NCI-H2171 treated with DMSO at 0.1 percent for 48 hours (cell line): Measurements from ENCODE around the gene PDGFD.
"Not testable (repeated sequence)": the region's sequence is repeated elsewhere in the genome, so short reads cannot be mapped to it uniquely, and the experiment has no call there.

Source experiments
- DNase-seq: peaks from one replicate; lab custom pipeline; 2025; lab: John Stamatoyannopoulos, UW

PDGFD gene

DNA sequence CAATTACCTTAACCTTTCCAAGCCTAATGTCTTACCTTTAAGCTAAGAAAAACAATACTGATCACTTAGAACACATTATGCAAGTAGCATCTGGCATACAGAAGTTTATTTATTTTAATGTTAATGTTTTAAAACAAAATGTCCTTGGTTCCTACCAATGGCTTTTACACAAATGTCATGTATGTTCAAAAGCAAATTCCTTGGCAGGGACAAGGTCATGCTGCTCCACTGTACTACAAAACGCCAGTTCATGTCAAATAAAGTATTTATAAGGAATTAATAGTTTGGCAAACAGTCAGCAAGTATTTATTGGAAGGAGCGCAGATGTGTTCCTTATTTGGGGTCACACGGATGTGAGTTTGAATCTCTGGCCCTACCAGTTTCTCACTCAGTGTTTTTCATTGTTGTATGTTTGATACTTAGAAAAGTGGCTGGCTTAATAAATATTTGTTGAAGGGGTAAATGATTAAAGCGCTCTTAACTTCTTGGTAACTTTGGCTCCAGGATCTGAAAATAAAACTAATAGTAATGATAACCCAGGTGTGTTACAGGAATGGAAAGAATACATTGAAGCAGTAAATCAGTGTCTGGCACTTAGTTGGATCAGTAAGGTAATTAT lies 108.9 kb downstream of the PDGFD start:
- no peak for DNase-seq

DNA sequence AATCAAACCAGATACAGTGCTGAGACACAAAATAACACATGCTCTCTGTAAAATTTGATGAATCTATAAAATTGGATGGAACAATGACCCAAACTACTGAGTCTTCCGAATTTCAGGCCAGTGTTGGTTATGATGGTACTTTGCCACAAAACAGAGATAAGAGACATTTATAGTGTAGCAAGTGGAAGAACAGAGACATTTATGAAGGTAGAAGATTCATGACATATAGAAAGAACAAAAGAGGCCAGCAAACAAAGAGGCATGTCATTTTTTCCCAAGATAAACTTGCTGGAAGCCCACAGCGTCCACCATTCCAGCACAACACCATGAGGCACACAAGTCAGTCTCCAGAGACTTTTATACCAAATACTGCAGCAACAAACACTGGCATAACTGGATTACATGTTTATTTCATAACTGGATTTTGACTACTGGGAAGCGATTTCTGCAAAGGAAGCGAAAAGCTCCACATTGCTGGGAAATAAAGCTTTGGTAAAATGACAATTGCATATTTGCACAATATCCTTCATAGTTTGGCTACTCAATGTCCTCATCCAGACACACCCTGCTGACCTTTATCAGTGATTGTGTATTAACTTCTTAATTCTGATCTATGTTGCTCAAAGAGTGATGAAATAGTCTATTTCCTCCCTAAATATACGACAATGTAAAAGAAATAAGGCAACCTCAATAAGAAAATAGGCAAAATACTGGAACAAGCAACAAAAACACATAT lies 110.0 kb downstream of the PDGFD start:
- DNase-seq = no peak

DNA sequence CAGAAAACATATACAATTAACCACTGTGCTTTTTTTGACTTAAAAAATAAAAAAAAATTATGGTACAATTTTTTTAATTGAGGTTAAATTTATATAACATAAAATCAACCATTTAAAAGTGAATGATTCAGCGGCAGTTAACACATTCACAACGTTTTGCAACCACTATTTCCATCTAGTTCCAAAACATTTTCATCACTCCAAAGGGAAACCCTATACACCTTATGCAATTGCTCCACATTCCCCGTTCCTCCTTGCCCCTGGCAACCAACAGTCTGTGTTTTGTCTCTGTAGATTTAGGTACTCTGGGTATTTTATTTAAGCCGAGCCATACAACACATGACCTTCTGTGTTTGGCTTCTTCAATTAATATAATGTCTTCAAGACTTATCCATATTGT lies 112.2 kb downstream of the PDGFD start:
- no peak for DNase-seq

DNA sequence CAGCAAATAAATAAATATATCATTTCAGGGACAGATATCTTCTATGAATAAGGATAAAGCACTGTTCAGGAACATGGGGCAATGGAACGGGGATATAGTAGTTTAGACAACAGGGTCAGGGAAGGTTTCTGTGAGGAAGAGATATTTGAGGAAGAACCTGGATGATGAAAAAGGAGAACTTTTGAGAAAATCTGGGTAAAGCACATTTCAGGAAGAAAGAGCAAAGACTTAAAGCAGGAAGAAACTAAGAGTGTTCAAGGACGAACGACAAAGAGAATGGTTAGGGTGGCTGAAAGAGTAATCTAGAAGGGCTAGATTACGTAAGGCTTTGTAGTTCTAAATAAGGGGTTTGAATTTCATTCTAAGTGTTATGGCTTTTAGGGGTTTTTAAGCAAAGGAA lies 114.8 kb downstream of the PDGFD start:
- no peak for DNase-seq

DNA sequence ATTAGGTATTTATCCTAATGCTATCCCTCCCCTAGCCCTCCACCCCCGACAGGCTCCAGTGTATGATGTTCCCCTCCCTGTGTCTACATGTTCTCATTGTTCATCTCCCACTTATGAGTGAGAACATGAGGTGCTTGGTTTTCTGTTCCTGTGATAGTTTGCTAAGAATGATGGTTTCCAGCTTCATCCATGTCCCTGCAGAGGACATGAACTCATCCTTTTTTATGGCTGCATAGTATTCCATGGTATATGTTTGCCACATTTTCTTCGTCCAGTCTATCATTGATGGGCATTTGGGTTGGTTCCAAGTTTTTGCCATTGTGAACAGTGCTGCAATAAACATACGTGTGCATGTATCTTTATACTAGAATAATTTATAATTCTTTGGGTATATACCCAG lies 117.1 kb downstream of the PDGFD start:
- DNase-seq = not testable (repeated sequence)

DNA sequence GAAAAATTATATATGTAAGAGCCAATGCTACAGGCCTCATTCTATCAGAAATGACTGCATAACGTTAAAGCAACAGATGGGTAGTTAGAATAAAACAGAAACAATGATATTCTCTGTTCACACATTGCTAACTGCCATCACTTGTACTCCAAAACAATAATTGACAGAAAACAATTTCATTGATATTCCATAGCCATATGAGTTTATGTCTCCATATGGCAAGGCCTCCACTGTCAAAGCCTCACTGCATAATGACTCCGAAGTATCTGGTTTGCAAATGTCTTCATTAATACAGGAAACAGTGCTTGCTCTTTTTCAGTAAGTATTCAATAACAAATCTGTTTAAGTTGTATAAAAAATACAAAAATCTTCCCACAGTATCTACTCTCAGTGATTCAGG lies 117.6 kb downstream of the PDGFD start:
- DNase-seq = no peak

DNA sequence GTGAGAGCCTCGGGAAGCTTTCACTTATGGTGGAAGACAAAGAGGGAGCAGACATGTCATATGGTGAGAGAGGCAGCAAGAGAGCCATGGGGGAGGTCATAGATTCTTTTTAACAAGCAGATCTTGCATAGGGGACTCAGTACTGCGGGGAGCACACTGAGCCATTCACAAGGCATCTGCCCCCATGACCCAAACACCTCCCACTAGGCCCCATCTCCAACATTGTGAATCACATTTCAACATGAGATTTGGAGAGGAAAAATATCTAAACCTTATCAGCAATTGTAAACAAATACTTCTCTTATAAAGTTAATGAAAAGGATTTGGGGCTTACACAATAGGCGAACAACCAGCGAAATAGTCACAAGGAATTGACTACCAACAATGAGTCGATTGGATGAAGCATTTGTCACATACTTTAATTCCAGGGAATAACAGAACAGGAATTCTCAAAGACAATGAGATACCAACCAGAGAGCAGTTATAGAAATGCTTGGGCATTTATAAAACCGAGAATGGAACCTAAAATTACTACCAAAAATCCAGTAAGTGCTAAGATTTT lies 120.2 kb downstream of the PDGFD start:
- DNase-seq = no peak

DNA sequence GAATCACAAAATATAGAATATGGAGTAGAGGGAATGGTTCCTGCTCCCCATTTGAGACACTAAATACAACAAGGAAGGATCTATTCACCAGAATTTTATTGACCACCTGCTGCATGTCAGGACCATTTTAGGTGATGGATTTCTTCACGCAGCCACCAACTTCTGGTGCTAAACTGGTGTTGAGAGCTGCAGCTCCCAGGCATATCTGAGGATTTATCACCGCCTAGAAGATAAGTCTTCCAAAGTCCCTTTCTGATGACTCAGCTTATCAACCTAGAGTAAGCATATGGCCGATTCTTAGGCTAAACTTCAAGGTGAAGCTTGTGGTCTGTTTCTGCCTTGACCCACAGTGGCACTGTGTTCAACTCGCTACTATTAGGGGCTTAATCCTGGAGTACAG lies 120.8 kb downstream of the PDGFD start:
- DNase-seq = no peak

DNA sequence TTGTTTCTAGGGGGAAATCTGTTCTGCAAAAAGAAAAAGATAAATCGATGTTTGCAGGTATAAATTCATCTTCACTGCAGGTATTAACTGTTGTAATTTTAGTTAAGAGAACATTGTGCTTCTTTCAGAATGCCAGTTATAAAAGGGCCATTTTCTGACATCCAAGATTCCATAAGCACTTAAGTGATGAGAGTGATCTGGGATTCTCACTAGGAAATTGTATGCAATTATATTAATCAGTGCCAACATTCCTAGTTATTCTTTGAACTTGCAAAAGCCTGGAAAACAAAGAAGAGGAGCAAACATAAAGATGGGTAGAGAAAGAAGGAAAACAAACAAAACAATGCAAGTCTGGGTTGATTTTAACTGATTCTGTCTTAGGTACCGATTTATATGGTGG lies 122.2 kb downstream of the PDGFD start:
- no peak for DNase-seq

DNA sequence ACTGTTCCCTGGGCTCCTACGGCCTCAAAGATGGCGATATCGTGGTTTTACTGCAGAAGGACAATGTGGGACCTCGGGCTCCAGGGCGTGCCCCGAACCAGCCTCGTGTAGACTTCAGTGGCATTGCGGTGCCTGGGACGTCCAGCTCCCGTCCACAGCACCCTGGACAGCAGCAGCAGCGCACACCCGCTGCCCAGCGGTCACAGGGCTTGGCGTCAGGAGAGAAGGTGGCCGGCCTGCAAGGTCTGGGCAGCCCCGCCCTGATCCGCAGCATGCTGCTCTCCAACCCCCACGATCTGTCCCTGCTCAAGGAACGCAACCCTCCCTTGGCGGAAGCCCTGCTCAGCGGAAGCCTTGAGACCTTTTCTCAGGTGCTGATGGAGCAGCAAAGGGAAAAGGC lies 127.0 kb downstream of the PDGFD start:
- no peak for DNase-seq

DNA sequence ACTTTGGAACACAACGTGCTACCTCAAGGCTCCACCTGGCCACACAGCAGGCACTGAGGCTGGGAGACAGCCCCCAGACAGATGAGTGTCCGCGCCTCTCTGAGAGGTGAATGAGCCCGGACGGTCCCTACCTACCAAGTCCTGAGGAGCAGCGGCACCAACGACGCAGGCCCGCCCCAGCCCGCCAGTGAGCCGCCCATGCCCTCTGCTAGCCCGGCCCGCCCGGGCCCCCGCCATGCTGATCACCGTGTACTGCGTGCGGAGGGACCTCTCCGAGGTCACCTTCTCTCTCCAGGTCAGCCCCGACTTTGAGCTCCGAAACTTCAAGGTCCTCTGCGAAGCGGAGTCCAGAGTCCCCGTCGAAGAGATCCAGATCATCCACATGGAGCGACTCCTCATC lies 127.4 kb downstream of the PDGFD start, which contains the start of gene DDI1:
Gene DDI1, plus strand, starts transcription at position 53 of the 400 bp plus-strand sequence. Its CDS starts 183 bp downstream, at position 236.
- no peak for DNase-seq

DNA sequence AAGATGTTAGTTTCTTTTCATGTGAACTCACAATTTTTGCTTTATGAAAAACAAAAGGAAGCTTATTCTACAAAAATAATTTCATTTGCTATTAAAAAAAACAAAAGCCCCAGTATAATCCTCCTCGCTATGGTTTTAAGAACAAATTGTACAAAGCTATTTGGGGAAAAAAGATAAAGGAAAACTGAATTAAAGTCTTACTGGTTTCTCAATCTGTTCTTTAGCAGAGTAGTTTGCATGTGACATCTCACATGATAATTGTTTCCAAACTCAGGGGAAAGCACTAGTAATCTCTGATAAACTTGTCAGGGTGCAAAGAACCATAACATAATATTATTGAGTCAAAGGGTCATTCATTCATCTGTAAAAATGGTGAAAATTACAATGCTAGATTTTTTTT lies 130.4 kb downstream of the PDGFD start:
- DNase-seq = no peak

DNA sequence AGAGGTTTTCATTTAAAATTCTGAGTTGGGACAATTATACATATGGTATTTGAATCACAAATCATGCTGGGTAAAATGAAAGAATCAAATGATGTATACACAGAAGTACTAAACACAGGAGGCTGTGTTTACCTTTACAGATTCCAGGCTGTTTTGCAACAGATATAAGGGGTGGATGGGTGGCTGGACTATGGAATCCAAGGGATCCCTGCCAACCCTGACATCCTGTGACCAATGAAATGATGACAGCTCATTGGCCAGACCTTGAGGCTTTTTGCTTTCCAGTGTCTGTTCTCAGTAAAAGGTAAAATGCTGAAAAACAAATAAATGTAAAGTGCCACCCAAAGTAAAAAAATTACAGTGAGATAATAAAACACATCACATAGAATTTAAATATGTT lies 130.8 kb downstream of the PDGFD start:
- DNase-seq = no peak

DNA sequence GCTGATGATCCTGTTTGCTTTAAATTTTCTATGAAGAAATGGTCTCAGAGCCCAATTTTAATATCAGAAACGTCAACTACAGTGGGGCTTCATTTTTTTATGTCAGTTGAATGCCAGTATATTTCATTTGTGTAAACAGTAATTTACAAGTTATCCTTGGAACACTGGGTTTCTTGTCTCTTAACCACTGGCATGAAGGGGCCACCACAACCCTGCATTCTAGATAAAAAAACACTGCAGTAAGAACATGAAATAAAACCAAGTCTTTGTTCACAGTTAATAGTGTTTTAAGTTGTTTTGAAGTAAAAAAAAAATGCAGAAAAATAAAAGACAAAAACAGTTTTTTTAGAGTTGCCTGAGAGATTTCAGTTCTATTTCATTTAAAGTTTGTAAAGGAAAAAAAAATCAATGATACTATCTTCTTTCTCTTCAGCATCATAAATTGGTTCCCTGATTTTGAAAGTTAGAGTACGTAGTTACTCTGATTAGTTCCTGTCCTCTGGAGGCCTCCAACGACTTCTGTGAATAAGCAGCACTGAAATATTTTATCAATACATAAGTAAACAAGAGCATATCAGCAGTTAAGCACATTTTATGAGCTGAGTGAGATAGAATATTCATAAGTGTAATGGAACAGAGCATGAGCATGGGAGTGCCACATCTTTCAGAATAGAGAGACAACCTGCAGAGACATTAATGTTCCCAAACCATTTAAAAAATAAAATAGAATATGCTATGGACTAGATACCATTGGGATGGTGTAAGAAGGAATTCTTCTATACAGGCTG lies 135.3 kb downstream of the PDGFD start:
- no peak for DNase-seq

DNA sequence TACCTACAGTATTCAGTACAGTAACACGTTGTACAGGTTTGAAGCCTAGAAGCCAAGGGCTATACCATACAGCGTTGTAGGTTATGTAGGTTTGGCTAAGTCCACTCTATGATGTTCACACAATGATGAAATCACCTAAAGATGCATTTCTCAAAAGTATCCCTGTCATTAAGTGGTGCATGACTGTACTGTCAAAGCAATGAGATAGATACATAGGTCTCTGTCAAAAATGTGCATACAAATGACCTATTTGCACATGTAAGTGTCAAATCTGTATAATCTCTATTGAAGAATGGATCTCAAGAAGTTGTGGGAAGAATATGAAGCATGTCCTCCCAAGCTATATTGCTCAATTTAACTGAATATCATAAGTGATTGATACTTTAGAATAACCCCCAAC lies 139.4 kb downstream of the PDGFD start:
- DNase-seq = no peak

DNA sequence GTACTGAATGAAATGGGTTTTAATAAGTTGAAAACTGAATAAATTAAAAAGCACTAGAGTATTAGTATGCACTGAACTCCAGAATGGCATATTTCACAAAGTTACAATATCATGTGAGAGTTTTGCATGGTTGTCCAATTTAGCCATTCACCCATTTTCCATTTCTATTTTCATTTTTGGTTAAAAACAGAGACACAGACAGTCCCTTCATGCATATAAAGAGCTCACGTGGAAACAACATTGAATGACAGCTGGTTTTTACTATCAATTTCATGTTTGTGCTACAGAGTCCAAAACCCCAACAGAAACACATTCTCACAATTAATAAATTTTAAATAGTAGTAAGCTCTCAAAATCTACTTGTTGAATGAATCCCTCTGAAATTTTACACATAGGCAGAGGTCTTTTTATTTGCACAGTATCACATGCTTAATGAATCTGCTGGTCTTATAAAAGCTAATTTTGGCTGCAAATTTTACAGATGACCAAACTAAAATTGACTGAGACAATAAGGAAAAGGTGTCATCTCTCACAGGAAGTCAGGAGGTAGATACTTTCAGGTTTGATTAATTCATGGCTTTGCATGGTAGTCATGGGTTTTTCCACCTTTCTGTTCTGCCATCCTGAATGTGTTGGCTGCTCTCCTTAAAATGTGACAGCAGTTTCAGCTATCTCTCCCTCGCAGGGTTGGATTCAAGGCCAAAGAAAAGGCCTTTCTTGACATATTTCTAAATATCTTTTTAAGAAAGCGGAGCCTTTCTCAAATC lies 148.1 kb downstream of the PDGFD start:
- DNase-seq = no peak

DNA sequence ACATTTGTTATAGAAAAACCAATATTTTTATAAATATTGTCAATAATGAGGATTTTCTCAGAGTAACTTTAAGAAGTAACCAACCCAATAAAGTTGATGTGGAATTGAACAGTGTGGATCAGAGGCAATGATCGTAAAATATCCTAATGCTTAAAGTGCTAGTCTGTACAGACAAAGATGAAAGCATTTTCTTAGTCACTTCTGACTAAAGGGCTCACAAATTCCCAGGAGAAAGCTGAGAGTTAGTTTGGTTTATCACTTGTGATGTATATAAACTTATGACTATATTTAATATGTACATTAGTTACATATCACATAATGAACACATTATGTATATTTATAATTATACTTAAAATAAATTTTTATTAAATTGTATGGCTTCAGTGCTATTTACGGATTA lies 152.9 kb downstream of the PDGFD start:
- no peak for DNase-seq

DNA sequence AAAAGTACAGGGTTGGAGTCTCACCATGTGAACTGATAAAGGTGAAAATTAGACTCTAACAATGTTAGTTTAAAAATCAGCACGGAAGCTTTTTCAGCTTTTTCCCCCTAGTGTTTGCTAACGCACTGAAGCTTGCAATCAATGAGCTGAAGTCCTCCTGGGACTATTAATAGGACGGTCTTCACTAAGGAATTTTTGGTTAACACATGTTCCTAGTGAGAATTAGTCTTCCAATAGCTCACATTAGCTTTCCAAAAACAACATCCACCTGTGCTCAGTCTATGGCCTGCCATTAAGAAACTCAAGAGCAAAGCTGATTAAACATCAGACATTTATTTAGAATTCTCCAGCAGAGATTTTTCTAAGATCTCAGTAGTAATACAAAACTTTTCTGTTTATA lies 154.2 kb downstream of the PDGFD start:
- DNase-seq = no peak

DNA sequence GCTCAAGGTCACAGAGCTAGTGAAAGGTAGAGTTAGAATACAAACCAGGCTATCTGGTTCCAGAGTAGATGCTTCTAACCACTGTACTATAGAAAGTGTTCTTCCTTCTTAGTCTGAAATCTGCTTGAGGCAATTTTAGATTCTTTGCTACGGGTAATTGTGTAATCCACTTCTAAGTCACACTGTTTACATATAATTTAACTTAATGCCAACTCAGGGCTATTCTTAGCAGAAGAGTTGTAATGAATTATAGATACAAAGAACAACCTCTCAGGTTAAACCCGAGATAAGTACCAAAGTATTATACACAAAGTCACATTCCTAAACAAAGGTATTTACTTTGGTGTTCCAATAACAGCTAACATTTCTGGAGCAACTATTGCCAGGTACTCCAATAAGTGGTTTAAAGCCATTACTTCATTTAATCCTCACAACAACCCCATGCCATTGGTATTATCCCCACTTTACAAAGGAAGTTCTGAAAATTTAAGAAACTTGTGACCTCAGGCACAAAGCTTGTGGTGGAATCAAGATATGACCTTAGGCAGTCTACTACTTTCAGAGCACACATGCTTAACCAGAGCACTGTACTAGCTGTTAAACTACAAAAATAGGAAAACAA lies 158.6 kb downstream of the PDGFD start:
- no peak for DNase-seq

DNA sequence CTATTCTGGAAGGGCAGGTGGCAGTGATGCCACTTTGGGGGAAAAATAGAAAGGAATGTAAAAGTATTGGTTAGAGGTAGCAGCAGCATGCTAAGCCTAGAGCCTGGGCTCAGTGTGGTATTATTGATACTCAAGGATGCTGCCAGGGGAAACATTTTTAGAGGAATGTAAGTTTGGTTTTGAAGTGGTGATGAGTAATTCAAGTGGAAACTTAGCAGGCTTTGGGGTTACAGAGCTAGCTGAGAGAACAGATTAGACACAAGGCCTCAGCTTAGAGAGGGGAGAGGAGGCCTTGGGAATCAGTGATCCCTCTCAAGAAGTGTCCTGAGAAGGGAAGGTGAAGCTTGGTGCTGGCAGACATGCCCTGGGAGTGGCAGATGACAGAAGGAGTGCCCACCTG lies 160.5 kb downstream of the PDGFD start:
- DNase-seq = no peak

DNA sequence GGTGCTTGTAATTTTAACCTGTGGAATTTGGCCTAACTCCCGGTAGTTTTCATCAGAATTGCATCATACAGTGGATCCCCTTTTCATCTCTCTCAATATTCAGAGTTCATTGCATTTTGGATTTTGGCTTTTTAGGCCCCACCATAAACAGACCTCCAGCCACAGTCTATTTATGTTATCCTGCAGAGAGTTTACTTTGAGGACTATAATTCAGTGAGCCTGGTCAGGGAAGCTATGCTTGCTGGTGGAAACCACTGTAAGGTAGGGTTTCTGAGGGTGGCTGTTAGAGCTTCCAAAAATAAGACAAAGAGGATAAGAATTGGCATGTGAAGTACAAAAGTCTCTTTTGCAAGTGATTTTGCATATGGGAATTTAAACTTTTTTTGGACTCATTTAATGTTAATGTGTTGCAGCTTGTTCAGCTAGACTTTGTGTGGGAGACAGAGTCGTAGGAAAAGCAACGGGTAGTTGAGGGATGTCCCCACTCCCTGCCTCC lies 162.3 kb downstream of the PDGFD start:
- no peak for DNase-seq
